ENCODE data around the gene CYFIP2.

The CYFIP2 gene

DNA sequence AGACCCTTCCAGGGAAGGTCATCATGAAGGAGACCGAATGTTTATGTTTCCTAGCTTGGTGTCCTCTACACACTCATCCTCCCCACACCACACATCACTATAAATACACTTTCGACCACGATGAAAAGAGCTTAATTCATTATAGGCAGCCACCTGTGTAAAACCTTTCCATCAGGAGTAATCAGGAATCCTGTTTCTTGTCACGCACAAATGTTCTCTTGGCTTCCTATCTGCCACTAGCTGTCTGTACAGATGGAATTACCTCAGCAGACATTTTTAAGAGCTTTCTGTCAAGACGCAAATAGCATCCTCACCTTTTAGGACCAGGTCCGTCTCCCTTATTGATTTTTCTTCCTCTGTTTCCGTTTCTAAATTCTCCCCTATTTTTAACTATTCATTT is 79.1 kb downstream of the CYFIP2 start:
- Histone ChIP-seq H2AFZ (ENCODE audit: insufficient read depth, low read length, poor library complexity) (no peak overlapping the region), H3K4me2 (ENCODE audit: low read length) (no peak overlapping the region), H2BK5ac (ENCODE audit: low read depth, low read length, poor library complexity) (no peak overlapping the region), H4K8ac (ENCODE audit: low read depth, low read length) (no peak overlapping the region), H3K27me3 (ENCODE audit: insufficient read depth, low read length) (no peaks in the 10 kb centered on the region), H3K27ac (ENCODE audit: low read depth, low read length) (no peak overlapping the region), H3K18ac (ENCODE audit: low read length) (no peak overlapping the region), H2BK12ac (ENCODE audit: low read length) (no peak overlapping the region), H4K91ac (ENCODE audit: low read depth, low read length) (no peak overlapping the region), H3K4me3 (ENCODE audit: low read depth, low read length) (no peak overlapping the region), H2AK5ac (ENCODE audit: low read length) (no peak overlapping the region), H4K12ac (ENCODE audit: low read depth, low read length) (no peak overlapping the region), H3K9me3 (ENCODE audit: insufficient read depth, low read depth, low read length) (peaks cover 3% of the 10 kb centered on the region), H3K4me1 (ENCODE audit: control insufficient read depth in 1 of 2, insufficient read depth in 2 of 2, low read length in 2 of 2) (no peaks in the 10 kb centered on the region), H2BK120ac (ENCODE audit: insufficient read depth, low read length, poor library complexity) (no peak overlapping the region), H3K79me2 (ENCODE audit: control insufficient read depth, insufficient read depth, low read length, poor library complexity) (no peaks in the 10 kb centered on the region), H3K23ac (ENCODE audit: low read length) (no peak overlapping the region), H3K9ac (ENCODE audit: low read length) (no peak overlapping the region), H3K4ac (ENCODE audit: low read depth, low read length) (no peak overlapping the region), H3K14ac (ENCODE audit: low read length) (no peak overlapping the region), H3K79me1 (ENCODE audit: low read length) (no peaks in the 10 kb centered on the region), H3K36me3 (ENCODE audit: control insufficient read depth in 1 of 2, insufficient read depth in 2 of 2, low read length in 2 of 2) (no peaks in the 10 kb centered on the region)
- no CpG with 5 or more reads among the region's 7 CpGs for WGBS (ENCODE audit: extremely low coverage, insufficient coverage, insufficient read length)
- DNase-seq, result no peak

GRCh38 chr5:157345485-157345884 is 79.6 kb downstream of the CYFIP2 start:
- no peak overlapping the region for H3K4ac ChIP-seq (ENCODE audit: low read depth, low read length)
- no peak overlapping the region for H3K23ac ChIP-seq (ENCODE audit: low read length)
- no peak overlapping the region for H2BK12ac ChIP-seq (ENCODE audit: low read length)
- no peak overlapping the region for H3K4me2 ChIP-seq (ENCODE audit: low read length)
- H3K9ac ChIP-seq (ENCODE audit: low read length), result no peak overlapping the region
- no peak overlapping the region for H3K14ac ChIP-seq (ENCODE audit: low read length)
- peaks cover 3% of the 10 kb centered on the region for H3K9me3 ChIP-seq (ENCODE audit: insufficient read depth, low read depth, low read length)
- no peak overlapping the region for H3K18ac ChIP-seq (ENCODE audit: low read length)
- WGBS (ENCODE audit: extremely low coverage, insufficient coverage, insufficient read length), result no CpG with 5 or more reads among the region's 6 CpGs
- H4K91ac ChIP-seq (ENCODE audit: low read depth, low read length), result no peak overlapping the region
- no peak overlapping the region for H3K4me3 ChIP-seq (ENCODE audit: low read depth, low read length)
- no peaks in the 10 kb centered on the region for H3K36me3 ChIP-seq (ENCODE audit: control insufficient read depth in 1 of 2, insufficient read depth in 2 of 2, low read length in 2 of 2)
- no peak for DNase-seq
- no peaks in the 10 kb centered on the region for H3K79me1 ChIP-seq (ENCODE audit: low read length)
- H3K27me3 ChIP-seq (ENCODE audit: insufficient read depth, low read length), result no peaks in the 10 kb centered on the region
- no peak overlapping the region for H4K12ac ChIP-seq (ENCODE audit: low read depth, low read length)
- H2AFZ ChIP-seq (ENCODE audit: insufficient read depth, low read length, poor library complexity), result no peak overlapping the region
- no peak overlapping the region for H2BK120ac ChIP-seq (ENCODE audit: insufficient read depth, low read length, poor library complexity)
- H3K79me2 ChIP-seq (ENCODE audit: control insufficient read depth, insufficient read depth, low read length, poor library complexity), result no peaks in the 10 kb centered on the region
- H2BK5ac ChIP-seq (ENCODE audit: low read depth, low read length, poor library complexity), result no peak overlapping the region
- no peak overlapping the region for H2AK5ac ChIP-seq (ENCODE audit: low read length)
- H3K27ac ChIP-seq (ENCODE audit: low read depth, low read length), result no peak overlapping the region
- no peaks in the 10 kb centered on the region for H3K4me1 ChIP-seq (ENCODE audit: control insufficient read depth in 1 of 2, insufficient read depth in 2 of 2, low read length in 2 of 2)
- no peak overlapping the region for H4K8ac ChIP-seq (ENCODE audit: low read depth, low read length)

- H3K4me3 ChIP-seq (ENCODE audit: low read depth, low read length), result no peak overlapping the region
- no peaks in the 10 kb centered on the region for H3K79me2 ChIP-seq (ENCODE audit: control insufficient read depth, insufficient read depth, low read length, poor library complexity)
- H2AFZ ChIP-seq (ENCODE audit: insufficient read depth, low read length, poor library complexity), result no peak overlapping the region
- H2BK12ac ChIP-seq (ENCODE audit: low read length), result no peak overlapping the region
- no peak overlapping the region for H3K4ac ChIP-seq (ENCODE audit: low read depth, low read length)
- H3K4me2 ChIP-seq (ENCODE audit: low read length), result no peak overlapping the region
- no peak overlapping the region for H3K23ac ChIP-seq (ENCODE audit: low read length)
- no peak overlapping the region for H3K14ac ChIP-seq (ENCODE audit: low read length)
- H3K18ac ChIP-seq (ENCODE audit: low read length), result no peak overlapping the region
- H2AK5ac ChIP-seq (ENCODE audit: low read length), result no peak overlapping the region
- no peak overlapping the region for H2BK5ac ChIP-seq (ENCODE audit: low read depth, low read length, poor library complexity)
- DNase-seq, result no peak
- no peak overlapping the region for H4K91ac ChIP-seq (ENCODE audit: low read depth, low read length)
- peaks cover 5% of the 10 kb centered on the region for H3K9me3 ChIP-seq (ENCODE audit: insufficient read depth, low read depth, low read length)
- H3K36me3 ChIP-seq (ENCODE audit: control insufficient read depth in 1 of 2, insufficient read depth in 2 of 2, low read length in 2 of 2), result no peaks in the 10 kb centered on the region
- no peak overlapping the region for H4K12ac ChIP-seq (ENCODE audit: low read depth, low read length)
- no CpG with 5 or more reads among the region's 15 CpGs for WGBS (ENCODE audit: extremely low coverage, insufficient coverage, insufficient read length)
- H3K27me3 ChIP-seq (ENCODE audit: insufficient read depth, low read length), result no peaks in the 10 kb centered on the region
- no peak overlapping the region for H2BK120ac ChIP-seq (ENCODE audit: insufficient read depth, low read length, poor library complexity)
- no peak overlapping the region for H3K9ac ChIP-seq (ENCODE audit: low read length)
- no peaks in the 10 kb centered on the region for H3K79me1 ChIP-seq (ENCODE audit: low read length)
- no peak overlapping the region for H3K27ac ChIP-seq (ENCODE audit: low read depth, low read length)
- H4K8ac ChIP-seq (ENCODE audit: low read depth, low read length), result no peak overlapping the region
- H3K4me1 ChIP-seq (ENCODE audit: control insufficient read depth in 1 of 2, insufficient read depth in 2 of 2, low read length in 2 of 2), result no peaks in the 10 kb centered on the region
These were observed 81.6 kb downstream of the CYFIP2 start for GRCh38 chr5:157347301-157348048.

GRCh38 chr5:157348049-157348400 is 82.1 kb downstream of the CYFIP2 start:
- no peak overlapping the region for H3K4ac ChIP-seq (ENCODE audit: low read depth, low read length)
- H3K18ac ChIP-seq (ENCODE audit: low read length), result no peak overlapping the region
- H3K14ac ChIP-seq (ENCODE audit: low read length), result no peak overlapping the region
- no peak overlapping the region for H3K23ac ChIP-seq (ENCODE audit: low read length)
- WGBS (ENCODE audit: extremely low coverage, insufficient coverage, insufficient read length), result no CpG with 5 or more reads among the region's 2 CpGs
- no peak overlapping the region for H3K27ac ChIP-seq (ENCODE audit: low read depth, low read length)
- H3K4me1 ChIP-seq (ENCODE audit: control insufficient read depth in 1 of 2, insufficient read depth in 2 of 2, low read length in 2 of 2), result no peaks in the 10 kb centered on the region
- peaks cover 3% of the 10 kb centered on the region for H3K9me3 ChIP-seq (ENCODE audit: insufficient read depth, low read depth, low read length)
- no peak overlapping the region for H2BK120ac ChIP-seq (ENCODE audit: insufficient read depth, low read length, poor library complexity)
- no peak overlapping the region for H4K12ac ChIP-seq (ENCODE audit: low read depth, low read length)
- no peak overlapping the region for H4K8ac ChIP-seq (ENCODE audit: low read depth, low read length)
- H3K36me3 ChIP-seq (ENCODE audit: control insufficient read depth in 1 of 2, insufficient read depth in 2 of 2, low read length in 2 of 2), result no peaks in the 10 kb centered on the region
- H3K9ac ChIP-seq (ENCODE audit: low read length), result no peak overlapping the region
- H3K4me2 ChIP-seq (ENCODE audit: low read length), result no peak overlapping the region
- H3K79me2 ChIP-seq (ENCODE audit: control insufficient read depth, insufficient read depth, low read length, poor library complexity), result no peaks in the 10 kb centered on the region
- no peak for DNase-seq
- no peak overlapping the region for H3K4me3 ChIP-seq (ENCODE audit: low read depth, low read length)
- no peaks in the 10 kb centered on the region for H3K79me1 ChIP-seq (ENCODE audit: low read length)
- no peak overlapping the region for H2AK5ac ChIP-seq (ENCODE audit: low read length)
- H2BK12ac ChIP-seq (ENCODE audit: low read length), result no peak overlapping the region
- no peak overlapping the region for H2BK5ac ChIP-seq (ENCODE audit: low read depth, low read length, poor library complexity)
- H3K27me3 ChIP-seq (ENCODE audit: insufficient read depth, low read length), result no peaks in the 10 kb centered on the region
- no peak overlapping the region for H4K91ac ChIP-seq (ENCODE audit: low read depth, low read length)
- no peak overlapping the region for H2AFZ ChIP-seq (ENCODE audit: insufficient read depth, low read length, poor library complexity)
